Activated CD8-positive, alpha-beta memory T cell treated with anti-CD3 and anti-CD28 coated beads, Interleukin-2, amount 50 U/mL, for 48 hours (primary cell): ENCODE results near the gene MICAL2.

ENCODE experiments used
- DNase-seq: peaks from one replicate; pipeline ENCODE4 v3.0.0-alpha.2; 2020

Gene MICAL2

DNA sequence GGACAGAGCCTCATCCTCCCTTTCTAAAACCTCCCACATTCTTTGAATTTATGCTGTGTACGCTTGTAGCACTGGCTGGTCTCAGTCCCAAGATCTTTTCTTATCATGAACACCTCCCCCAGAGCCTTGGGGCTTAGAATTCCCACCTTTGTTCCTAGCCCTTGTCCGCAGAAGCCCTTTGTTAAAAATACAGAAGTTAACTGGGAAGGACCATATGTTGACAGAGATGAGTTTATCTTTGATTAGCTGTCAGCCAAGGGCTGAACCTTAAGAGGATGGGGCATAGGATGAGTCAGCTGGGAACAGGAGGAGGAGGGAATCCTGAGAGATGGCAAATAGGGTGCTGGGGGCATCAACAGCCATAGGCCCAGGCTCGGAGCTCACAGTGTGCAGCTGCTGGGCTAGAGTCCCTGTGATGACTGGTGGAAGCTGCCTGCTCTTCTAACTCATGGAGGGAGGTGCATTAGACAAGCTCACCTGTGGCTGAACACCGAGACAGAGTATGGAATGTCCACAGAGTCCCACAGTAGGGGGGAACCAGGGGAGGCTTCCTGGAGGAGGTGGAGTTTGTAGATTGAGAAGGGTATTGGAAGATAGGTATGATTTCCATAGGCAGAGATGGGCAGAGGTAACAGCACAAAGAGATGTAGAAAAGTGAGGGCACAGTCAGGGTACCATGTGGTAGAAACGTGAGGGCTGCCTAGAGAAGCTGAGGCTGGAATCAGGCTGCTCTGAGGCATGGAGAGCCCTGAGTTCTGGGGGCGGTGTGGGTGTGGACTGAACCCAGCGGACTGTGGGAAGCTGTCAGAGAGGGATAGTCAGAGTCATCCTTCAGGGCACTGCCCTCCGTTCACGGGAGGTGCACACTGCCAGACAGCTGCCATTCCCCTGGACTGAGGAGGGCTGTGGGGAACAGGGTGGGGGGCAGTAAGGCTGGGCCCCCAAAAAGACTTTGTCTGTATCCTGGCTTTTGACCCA is 9.9 kb downstream of the MICAL2 start:
- no peak for DNase-seq

DNA sequence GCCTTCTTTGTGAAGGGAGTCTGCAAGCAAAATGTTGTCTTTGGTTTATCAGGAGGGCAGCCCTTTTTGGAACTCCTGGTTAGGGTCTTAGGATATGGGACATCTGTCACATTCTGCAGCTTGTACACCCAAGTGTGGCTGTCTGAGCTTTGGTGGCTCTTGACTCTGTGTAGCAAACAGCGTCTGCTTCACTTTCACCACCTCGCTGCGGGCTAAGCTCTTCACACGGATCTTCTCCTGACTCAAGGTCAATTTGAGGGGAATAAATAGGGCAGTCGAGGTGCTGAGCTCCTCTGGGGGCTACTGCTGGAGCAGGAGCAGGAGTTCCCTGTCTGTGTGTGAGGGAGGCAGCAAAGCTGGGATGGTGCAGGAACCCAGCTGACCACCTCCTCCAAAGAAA is 10.6 kb downstream of the MICAL2 start:
- no peak for DNase-seq

DNA sequence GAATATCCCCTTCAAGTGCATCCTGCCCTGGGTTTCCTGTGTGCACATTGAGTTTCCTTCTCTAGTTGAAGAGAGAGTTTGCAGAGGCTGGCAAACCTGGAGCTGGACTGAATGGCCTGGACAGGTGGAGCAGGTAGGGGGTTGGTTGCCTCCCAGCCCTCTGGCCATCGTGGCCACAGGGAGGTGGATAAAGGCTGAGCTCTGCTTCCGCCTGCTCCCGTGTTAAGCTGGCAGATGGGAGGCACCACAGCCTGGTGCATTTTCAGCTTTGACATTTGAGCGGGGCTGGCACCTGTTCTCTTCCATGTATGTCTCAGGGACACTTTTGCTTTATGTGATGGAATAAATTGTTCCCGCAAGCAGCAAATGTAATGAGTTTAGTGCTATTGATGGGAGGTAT is 11.1 kb downstream of the MICAL2 start:
- no peak for DNase-seq

DNA sequence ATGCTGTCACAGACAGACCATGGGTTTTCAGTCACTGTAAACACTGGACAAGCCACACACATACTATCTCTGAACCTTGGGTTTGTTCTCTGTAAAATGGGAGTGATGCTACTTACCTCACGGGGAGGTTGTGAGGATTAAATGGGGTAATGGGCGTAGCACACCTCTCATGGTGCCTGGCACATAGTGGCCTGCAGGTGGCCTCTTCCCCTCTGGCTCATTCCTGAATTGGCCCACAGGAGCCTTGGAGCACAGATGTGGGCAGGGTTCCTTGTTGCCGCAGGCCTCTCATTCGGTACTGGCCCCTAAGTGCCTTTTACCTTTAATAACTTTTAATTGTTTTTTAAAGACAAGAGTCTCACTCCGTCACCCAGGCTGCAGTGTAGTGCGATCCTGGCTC is 11.7 kb downstream of the MICAL2 start:
- no peak for DNase-seq

DNA sequence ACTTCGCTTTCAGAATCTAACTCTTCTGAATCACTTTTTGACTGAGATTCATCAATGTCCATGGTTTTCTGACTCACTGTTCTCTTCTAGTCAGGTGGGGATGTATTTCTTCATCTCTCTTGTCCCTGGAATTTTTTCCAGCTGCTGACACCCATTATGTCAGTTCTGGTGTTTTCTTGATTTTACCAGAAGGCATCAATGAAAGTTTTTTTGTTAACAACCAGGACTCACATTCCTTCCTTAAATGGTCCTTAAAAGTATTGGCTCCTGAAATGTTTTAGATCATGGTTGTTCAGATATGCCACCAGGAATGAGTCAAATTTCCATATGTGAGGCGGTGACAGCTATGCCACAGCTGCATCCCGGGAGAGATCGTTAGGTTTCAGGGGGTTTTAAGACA is 12.9 kb downstream of the MICAL2 start:
- no peak for DNase-seq

DNA sequence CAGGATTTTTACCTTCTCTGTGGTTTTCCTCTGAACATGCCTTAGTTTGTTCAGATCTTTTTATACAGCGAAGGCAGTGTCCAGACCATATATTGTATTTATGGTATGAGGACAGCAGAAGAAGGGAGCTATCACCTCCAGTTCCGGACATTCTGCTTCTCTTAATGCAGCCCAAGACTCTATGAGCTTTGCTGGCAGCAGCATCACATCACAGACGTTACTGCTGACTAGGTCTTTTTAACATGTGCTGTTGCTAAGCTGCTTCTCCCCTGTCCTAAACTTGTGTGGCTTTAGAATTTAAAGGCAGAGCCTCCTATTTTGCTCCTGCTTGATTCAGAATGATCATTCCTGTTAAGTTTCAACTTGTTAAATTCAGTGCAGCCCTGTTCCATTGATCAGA is 13.4 kb downstream of the MICAL2 start:
- DNase-seq: no peak

DNA sequence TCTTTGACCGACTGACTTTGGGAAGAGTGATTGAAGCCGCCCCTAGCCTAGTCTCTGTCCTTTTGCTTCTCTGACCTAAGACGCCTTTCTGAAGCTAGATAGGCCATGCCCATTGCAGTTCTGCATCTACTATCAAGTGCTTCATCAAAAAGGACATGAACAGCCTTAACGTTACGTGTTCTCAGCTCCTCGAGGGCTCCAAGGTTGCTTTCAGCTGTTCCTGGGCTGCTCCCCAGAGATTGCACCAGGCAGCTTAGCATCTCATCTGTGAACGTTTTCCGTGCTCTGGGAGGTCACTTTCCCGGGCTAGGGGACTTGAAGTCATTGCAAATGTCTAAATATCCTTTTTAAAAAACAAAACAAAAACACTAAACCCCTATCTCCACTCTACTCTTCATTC is 13.9 kb downstream of the MICAL2 start:
- DNase-seq: no peak

DNA sequence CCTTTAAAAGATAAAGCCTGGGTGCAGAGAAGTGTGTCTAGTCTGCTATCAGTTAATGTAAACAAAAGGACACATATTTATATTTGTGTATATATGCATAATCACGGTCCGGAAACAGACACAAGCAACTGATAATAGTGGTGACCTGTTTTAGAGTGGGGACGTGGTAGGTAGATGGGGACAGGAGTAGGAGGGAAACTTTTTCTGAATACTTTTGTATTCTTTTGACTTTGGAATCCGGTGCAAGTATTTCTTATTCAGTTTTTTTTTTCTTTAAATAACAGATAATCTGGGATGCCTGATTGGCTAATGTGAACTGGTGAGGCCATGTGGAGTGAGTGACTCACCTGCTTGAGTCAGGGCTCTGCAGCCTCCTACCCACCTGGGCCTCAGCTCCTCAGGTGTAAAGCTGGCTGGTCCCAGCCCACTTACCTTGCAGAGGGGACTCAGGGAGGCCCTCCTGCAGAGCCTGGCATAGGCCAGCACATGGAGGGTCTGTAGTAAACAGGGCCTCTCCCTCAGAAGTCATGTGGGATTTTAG is 15.3 kb downstream of the MICAL2 start:
- no peak for DNase-seq

DNA sequence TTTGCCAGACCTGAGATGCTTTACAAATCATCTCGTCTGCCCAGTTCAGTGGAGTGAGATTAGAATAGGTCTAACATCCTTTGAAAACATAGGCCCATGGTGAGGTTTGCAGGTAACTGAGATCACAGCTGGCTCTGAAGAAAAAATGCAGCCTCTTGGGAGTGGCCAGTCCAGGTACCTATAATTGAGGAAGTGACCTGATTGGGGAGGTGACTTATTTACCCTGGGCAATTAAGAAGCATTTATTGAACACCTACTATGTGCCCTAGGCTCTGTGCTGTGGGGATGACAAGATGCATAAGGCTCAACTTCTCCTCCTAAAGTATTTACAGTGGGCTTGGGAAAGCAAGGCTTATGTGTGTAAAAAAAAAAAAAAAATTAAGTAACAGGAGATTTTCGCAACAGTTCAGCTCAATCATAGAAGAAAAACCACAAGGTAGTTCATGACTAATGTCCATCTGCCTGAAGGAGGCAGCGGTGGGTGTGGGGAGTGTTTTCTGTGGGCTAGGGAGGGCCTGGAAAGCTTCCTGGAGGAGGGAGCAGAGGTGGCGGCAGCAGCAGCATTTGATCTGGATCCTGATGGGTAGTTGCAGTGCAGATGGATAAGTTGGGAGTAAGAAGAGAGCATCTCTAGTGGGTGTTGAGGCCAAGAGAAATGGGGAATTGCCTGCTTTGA is 16.1 kb downstream of the MICAL2 start:
- no peak for DNase-seq

DNA sequence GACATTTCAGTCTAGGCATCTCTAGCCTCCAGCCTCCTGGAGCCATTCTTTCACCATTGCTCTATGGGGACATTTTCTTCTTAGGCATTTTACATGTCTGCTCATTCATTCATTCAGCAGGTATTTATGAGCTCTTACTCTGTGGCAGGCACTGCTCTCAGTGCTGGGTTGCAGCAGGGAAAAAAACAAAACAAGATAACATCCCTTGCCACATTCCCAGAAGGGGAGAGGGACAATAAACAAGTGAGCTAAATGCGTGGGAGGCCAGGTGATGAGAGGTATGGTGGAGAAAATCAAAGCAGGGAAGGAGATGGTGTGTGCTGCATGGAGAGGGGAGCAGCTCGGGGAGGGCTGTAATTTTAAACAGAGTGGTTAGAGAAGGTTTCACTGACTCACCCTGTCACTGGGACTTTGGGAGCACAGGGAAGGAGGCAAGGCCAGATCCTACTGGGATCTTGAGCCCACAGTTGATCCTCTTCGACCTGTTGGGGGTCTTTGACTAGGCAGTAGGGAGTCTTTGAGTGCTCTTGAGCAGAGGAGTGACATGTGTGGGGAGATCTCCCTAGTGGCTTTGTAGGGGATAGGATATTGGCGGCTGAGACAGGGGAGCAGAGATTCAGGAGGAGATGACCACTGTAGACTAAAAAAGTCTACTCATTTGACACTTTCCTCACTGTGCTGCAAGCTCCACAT is 17.0 kb downstream of the MICAL2 start:
- DNase-seq: no peak

DNA sequence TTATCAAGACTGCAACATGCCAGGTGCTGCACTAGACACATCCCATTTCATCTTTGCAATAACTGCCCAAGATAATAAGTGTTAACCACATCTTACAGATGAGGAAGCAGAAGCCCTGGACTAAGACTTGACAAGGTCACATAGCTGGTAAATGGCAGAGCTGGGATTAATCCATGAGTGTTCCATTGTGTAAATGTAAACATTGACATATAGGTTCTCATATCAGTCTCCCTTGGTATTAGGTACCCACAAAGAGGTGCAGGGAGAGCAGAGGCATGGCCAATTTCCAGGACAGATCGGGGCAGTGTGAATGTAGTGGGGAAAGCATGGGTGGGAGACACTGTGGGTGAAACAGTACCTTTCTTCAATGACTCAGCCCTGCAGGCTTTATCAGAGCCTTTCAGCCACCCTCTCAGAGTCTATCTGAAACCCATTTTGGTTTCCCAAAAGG is 17.9 kb downstream of the MICAL2 start:
- DNase-seq: no peak

DNA sequence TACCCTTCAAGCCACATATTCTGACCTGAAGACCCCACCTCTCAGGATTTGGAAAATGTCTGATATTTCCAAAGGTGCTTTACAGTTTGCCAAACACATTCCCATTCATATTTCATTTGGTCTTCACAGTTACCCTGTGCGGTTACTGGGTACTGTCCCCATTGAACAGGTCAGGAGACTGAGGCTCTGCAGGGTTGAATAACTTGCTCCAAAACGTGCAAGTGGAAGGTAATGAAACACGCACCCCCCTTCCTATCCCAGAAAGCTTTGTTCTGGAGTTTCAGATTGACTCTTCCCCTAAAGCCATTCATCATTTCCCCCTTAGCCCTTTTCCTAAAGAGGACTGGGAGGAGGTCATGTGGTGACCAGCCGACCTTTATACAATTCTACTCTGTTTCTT is 18.8 kb downstream of the MICAL2 start:
- DNase-seq: no peak

DNA sequence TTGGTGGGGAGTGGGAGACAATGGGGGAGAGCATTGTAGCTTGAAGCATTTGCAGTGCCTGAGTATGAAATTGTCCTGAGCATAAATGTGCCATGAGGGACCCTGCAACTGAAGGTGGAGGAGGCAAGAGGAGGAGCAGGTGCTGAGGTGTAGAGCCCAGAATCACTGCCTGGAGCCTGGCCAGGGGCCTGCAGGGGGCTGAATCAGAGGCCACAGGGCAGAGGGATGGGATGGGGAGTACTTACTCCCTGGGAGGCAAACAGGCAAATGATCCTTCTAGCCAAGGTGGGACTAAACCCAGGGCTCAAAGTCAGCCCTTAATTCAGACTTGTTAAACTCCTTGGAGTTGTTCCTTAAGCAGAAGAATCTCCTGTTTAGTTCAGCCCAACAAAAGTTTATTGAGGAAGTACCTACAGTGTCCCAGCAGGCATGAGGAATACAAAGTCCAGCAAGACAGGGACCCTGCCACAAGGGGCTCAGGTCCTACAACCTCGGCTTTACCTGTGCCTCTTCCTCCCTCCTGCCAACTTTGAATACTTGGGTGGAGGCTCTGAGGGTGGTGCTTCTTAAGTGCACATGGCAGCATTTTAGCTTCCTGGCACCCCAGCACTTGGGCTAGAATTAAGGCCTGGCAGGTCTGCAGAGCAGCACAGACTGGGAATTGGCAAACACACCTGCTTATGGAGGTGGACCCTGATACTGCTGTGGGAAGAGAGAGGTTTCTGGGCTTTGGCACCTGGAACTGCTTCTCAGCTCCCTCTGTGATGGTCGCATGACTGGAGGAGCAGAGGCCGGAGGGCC is 20.0 kb downstream of the MICAL2 start:
- no peak for DNase-seq

DNA sequence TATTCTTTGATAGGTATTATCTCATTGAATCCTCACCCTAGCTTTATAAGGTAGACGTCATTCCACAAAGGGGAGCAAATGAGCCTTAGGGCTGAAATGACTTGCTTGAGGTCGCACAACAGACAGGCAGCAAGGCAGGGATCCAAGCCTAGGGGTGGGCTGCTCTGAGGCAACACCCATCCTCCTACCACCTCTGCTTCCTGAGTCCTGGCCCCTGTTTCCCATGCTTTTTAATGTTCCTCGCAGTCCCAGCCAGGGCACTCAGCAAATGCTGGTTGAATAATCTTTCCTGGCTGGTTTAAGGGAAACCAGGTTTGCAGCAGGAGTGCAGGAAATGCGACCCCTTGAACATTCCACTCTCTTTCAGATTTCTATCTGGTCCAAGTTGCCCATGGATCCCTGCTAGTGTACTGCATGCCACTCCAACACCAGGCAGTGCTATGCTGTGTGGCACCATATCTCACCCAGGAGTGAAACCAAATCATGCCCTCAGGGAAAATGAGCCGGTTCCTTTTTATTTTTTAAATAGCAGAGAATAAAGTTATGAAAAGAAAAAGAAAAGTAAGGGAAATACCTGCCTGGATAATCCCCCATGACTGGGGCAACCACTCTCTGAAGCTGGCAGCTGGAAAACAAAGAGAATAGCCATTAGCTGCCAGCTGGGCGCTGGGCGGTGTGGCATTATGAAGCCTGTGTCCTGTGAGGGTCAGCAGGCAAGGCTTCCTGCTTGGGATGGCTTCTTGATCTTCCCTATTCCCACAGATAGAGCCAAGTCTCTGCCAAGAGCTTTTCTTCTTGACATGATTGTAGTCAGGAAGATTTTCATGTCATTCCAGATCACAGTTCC is 21.8 kb downstream of the MICAL2 start:
- no peak for DNase-seq

DNA sequence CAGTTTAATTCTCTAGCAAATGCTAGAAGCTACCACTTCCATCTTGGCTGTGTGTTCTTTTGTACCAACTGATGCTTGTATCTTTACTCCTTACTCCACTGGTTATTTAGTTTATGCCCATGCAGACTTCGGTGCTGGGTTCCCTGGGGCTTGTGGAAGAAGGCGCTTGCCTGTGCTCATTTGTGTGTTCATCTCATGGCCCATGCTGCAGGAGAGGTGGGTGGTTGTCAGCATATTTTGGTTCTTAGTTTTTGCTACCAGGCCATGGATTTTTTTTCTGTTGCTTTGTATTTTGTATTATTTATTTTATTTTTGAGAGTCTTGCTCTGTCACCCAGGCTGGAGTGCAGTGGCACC is 22.4 kb downstream of the MICAL2 start:
- no peak for DNase-seq

DNA sequence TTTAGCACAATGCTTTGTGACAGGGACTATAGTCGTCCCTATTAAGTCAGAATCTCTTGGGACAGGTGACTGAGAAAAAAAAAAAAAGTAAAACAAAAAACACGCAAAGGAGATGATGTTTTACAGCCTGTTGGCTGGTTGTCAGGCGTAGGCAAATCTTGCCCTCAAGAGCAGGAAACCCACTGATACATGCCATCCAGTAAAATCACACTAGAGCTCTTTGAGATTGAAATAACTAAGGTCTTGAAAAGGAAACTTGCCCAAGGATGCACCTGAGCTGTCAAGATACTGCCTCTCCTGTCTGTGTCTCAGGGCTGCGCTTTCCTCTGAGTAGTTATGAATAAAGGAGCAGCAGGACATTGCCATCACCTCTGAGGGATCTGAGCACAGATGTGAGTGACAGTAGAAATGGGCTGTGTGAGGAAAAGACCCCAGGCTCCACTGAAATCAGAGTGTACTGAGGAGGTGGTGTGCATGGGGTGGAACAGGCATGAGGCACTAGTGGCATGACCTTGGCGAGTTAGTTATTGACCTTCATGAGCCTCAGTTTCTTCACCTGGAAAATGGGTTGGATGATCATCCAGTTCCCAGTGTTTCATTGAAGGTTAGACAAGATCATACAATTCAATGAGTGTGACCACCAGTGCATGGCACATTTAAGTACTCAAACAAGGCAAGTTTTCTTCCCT is 23.3 kb downstream of the MICAL2 start:
- DNase-seq: no peak

DNA sequence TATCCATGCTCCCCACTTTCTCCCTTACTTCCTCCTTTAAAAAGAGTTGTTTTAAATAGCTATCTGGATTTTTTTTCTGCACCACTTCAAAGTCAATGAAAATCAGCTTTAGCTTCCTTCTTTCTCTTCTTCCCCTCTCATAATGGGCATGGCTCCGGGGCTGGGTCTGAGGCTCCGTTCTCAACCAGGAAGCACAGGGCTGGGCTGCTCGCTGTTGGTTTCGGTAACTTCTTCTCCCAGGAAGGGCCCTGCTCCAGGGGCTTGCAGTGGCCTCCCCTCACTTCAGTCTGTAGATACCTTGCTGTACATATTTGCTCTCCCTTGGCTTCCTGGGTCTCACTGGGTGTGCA is 23.8 kb downstream of the MICAL2 start:
- no peak for DNase-seq

DNA sequence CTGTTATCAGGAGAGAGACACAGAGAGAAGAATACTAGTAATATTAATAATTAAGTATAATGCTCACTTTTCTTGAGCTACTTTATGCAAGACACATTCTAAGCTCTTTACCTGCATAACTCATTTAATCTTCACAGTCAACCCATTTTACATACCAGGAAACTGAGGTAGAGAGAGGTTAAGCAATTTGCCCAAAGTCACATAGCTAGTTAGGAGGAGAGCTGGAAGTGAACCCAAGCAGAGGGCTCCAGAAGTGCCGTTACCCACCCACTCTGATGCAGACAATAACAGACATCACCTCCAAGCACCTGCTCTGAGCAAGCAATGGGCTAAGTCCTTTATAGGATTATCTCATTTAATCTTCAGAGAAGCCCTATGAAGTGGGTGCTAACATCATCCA is 24.8 kb downstream of the MICAL2 start:
- DNase-seq: no peak

DNA sequence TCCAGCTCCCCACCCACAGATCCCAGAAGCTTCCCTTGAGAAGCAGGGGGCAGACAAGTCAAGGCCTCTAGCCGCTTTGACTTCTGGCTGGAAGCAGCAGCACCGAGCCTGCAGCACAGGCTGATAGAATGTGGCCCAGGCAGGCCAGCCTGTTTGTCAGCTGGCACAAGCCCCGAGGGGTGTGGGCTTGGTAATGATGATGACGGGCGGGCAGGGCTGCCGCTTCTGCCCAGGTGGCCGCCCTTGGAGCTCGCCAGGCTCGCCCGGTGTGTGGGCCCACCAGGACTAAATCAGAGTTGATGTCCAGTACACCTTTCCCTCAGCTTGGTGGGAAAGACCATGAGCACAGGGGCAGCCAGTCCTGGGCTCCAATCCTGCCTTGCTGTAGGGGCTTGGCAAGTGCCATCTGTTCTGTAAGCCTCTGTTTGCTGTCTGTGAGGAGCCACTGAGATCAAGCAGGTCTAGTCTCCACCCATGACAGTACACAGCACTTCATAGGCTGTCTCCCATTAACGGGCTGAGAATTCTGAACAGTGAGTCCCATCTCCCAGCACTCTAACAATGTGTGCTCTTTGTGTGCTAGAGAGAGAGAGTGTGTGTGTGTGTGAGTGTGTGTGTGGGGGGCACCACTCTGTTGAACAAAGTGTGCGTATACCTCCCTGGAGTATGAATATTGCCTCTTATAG is 26.8 kb downstream of the MICAL2 start:
- no peak for DNase-seq

DNA sequence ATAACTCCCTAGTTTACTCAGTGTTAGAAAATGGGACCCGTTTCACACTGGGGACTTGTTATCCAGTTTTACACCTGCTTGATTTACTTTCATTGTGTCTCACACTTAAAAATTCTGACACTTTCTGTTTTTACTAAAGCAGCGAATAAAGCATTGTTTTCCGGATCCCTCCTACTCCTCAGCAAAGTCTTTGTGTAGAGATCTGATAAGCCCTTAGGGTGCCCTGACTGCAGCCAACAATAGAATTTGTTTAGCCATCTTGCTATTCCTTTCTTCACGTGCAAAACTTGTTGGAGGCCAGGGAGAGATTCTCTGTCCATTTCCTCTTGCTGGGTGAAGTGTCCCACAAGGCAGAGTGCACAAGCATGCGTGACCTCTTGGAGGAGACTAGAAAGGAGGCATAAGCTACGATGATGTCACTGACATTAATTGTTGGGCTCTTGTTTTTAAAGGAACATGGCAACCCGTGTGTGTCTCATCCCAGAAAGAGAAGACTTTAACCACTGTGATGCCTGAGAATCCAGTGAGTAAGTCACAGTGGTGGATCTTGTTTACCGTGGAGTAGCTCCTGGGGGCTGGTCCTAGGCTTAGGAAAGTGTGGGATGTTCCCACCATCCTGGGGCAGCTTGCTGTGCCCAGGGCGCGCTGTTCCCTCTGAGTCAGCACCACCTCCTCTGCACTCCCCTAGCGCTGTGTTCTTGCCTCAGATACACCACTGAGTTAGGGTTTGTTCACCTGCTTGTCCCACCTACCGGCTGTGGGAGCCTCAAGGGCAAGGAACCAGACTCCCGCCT is 27.7 kb downstream of the MICAL2 start:
- no peak for DNase-seq
